HG03066 (cell line): ENCODE measurements around the gene C2orf42.
"Not testable (repeated sequence)": the region's sequence is repeated elsewhere in the genome, so short reads cannot be mapped to it uniquely, and the experiment has no call there.

ENCODE experiments used
- ATAC-seq: cut with Tn5 transposase; IDR thresholded peaks from one replicate; pipeline ENCODE4 v1.9.1; 2021; ENCODE audit warnings: low read depth; ENCODE audit not compliant: unreplicated experiment

Gene C2orf42

DNA sequence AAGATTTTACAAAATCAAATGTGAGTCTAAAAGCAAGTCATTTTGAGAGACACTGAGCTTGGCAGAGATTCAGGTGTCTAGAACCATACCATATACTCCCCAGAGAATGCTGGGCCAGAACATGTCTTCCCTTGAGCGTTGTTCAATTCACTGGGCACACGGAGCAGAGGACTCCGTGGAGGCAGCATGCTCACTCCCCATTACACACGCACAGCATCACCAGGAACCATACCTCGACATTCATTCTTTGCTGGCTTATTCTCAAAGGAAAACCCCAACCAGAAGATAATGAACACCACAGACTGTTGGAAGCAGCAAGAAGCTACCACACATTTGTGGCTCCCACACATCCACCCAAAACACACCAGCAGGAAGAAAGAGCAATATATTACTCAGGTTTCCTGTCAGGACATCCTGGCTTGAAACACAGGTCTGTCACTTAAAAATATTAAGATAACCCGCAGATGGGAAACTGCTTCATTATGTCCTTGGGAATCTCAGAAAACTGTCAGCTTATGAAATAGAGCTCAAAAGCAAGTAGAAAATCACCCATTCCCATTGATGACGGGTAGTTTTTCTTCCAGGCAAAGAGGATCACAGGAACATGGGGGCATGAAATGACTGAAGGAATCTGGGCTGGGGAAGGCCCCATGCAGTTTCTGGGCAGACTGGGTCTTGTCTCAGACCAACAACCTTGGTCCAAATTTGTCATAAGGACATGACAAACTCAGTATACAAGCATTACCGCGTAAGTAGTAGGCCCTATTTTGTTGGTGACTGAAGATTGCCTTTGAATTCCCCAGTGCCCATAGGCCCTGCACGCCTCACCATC, 57.1 kb downstream of the C2orf42 start:
- ATAC-seq = no peak

DNA sequence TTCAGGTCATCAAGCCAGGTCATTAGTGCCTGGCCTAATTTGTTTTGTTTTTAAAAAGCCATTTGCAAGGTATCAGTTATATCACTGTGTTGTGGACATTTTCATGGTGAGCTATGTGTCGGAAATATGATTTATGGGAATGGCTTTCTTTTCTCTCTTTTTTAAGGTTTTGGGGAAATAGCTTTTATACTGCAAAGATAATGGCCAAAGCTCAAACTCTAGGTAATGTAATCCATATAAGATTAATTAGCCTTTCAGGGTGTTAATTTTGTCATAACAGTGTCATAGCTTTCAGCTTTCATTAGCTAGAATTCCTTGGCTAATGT, 57.7 kb downstream of the C2orf42 start:
- ATAC-seq = no peak

DNA sequence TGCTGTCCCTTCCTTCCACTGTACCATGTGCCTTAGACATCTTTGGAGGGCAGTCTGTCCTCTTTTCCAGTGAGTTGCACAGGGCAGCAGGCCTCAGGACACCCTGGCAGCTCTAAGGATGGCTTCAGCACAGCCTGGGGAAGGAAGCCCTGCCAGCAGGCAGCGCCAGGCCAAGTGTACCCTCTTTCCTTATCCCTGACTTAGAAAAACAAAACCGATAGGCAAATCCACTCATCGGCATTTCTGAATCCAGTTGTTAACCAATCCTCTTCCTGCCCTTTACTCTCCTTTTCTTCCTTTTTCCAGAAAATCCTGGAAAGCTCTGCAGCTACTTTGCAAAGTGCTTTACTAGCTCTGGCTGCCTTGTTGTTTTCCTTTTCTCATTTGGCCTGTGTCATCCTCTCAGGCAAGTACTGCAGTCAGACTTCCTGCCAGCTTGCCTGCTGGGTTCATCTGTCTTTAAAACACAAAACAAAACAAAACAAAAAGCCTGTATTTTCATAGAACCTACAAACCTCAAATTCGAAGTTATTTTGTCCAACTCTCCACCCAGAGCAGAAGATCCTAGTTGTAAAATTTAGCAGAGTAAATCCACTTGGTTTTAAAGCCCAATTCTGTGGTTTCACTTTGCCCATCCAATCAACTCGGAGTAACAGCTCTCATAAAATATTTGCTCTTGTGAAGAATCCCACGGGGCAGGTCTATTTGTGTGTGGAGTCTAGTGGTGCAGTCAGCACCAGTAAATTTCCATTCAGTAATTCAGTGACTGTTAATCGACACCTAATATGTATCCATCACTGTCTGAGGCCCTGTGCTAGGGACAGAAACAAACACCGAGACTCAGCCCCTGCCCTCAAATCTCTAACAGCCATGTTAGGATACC, 58.3 kb downstream of the C2orf42 start:
- ATAC-seq = peak; percentile 37

DNA sequence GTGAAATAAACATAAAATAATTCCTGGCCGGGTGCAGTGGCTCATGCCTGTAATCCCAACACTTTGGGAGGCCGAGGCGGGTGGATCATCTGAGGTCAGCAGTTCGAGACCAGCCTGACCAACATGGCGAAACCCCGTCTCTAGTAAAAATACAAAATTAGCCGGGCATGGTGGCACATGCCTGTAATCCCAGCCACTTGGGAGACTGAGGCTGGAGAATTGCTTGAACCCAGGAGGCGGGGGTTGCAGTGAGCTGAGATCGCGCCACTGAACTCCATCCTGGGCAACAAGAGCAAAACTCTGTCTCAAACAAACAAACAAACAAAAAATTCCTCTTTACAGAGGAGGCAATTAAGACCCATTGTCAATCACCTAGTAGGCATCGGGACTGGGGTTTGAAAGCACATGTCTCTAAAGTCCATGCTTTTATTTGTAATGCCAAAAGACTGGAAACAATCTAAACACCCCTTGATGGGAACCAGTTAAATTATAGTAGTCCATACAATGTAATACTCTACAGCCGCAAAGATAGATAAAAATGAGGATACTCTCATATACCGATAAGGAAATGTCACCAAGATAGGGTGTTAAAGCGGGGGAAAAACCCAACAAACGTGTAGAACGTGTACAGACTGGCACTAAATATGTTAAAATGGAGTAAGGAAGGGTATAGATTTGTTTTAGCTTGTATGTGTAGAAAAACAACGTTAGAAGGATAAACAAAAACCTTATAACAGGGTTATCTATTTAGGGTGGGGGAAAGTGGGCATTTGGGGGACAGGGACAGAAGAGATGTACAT, 59.3 kb downstream of the C2orf42 start:
- not testable (repeated sequence) for ATAC-seq

- no peak for ATAC-seq
Observed at GRCh38 chr2:70128005-70128404, 62.8 kb downstream of the C2orf42 start.

- ATAC-seq = no peak
Observed at GRCh38 chr2:70126413-70126812, 64.4 kb downstream of the C2orf42 start.

- ATAC-seq = no peak
Observed at GRCh38 chr2:70125498-70125898, 65.3 kb downstream of the C2orf42 start.

GRCh38 chr2:70124983-70125480, 65.8 kb downstream of the C2orf42 start:
- no peak for ATAC-seq

DNA sequence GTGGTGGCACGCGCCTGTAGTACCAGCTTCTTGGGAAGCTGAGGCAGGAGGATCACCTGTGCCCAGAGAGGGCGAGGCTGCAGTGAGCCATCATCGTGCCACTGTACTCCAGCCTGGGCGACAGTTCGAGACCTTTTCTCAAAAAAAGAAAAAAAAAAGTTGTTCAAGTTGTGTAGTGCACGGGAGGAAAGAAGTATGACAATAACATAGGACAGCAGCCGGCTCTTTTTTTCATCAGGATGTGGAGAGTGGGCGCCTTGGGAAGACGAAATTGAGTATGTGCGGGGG, 67.0 kb downstream of the C2orf42 start:
- ATAC-seq = no peak

GRCh38 chr2:70123051-70123828, 67.6 kb downstream of the C2orf42 start:
- ATAC-seq = no peak

GRCh38 chr2:70122470-70122869, 68.3 kb downstream of the C2orf42 start:
- ATAC-seq = no peak

DNA sequence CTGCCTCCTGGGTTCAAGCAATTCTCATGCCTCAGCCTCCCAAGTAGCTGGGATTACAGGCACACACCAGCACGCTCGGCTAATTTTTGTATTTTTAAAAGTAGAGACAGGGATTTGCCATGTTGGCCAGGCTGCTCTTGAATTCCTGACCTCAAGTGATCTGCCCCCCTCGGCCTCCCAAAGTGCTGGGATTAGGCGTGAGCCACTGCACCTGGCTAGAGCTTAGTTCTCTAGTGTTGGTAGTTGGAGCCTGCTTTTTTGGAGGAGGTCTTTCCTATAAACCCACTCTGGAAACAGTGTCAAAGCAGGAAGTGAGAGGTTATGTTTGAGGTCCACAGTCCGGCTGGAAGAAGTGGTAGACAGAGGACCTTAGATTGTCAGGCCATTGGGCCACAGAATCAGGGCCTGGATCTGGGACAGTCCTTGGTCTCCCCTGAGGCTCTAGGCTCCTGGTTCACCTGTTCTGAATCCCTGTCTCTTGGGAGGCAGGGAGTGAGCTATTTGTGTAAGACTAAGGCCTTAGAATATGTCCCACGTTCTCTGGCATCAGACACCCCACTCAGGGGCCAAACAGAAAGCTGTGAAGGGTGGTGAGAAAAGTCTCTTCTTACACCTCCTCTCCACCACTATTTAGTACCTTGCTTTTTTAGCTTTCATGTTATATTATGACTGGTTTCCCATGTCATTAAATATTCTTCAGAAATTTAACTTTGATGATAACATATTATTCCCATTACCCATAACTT, 69.0 kb downstream of the C2orf42 start:
- no peak for ATAC-seq

DNA sequence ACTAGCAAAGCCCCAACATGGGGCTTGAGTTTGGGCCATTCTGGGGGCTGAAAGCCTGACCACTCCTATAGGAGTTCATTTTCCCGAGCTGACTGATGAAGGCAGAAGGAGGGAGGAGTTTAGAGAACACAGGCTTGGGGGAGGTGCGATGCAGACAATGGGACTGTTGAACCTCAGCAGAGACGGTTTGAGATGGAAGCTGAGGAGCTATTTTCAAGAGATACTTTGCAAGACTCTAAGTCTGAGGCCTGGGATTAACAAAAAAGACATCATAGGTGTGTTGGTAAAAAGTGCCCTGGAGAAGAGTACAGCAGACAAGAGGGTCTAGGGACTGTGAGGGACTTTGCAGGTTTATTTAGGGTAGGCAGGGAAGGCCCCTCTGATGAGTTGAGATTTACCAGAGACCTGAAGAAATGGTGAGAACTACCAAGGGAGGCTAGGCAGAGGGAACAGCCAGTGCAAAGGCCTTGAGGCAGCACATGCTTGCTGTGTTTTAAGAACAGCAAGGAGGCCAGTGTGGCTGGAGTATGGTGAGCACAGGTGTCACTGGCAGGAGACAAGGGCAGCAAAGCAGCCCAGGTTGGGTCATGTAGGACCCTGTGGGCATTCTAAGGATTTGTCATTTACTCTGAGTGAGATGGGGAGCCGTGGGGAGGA, 71.9 kb downstream of the C2orf42 start:
- ATAC-seq = no peak

DNA sequence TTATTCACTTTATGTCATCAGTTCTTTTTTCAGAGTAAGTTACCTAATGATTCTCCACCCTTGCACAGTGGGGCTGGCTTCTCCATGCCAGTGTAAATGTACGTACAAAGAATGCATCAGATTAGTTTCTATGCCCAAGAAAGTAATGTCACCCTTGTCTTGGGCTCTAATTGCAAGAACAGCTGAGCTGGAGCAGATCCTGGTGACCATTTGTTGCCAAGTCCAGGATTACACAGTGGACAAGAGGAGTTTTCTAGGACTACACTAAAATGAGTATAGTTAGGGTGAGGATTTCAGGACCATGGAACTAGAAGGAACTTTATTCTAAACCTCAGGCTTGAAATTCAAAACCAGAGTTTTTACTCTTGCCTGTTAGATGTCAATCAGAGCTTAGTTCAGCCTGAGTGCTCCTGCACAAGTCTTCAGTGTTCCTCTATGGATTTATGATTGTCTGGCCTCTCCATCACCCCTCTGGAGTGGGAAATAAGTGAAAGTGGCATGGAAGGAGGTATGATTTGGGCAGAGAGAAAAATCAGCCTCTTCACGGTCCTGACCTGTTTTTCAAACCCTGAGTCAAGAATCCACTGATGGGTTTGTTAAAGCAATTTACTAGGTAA, 73.8 kb downstream of the C2orf42 start:
- no peak for ATAC-seq

- ATAC-seq = peak; percentile 55
Observed at GRCh38 chr2:70115646-70116442, 75.0 kb downstream of the C2orf42 start.

DNA sequence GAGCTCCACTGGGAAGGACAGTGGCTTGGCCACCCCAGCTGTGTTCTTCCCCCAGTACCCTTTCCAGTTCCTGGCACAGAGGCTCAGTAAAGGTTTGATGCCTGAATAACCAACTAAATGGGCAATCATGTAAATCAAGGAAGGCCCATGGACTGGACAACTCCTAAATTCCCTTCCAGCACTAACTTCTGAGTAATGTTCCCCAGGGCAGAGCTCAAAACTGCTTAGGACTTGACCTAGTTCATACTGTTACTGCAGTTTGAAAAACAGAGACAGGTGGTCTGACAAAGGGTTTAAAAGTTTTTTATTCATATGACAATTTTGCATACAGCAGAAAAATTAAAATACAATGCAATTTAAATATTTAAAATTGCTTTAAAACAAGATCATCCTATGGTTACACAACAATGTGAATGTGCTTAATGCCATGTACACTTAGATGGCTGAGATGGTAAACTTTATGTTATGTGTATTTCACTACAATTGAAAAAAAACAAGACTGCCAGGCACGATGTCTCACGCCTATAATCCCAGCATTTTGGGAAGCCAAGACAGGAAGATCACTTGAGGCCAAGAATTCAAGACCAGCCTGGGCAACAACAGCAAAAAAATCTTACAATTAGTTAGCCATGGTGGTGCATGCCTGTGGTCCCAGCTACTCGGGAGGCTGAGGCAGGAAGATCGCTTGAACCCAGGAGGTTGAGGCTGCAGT, 77.3 kb downstream of the C2orf42 start:
- no peak for ATAC-seq
